Gastrocnemius medialis (tissue), 4 donors: ENCODE data around the gene ZDHHC4.

Source experiments
- CTCF ChIP-seq, 5 experiments: fragments of 450-650 bp in 3 of 5; fragments of 200-600 bp in 2 of 5; sonication (generic) in 2 of 5; IDR thresholded peaks in 4 of 5; conservative IDR thresholded peaks in 1 of 5; 1 replicate in 4 of 5; 2 replicates in 1 of 5; pipeline ENCODE4 v1.5.1; 2016 to 2019; ENCODE audit warnings: antibody characterized with exemption in 5 of 5, mild to moderate bottlenecking in 3 of 5, moderate library complexity in 3 of 5
- POLR2A ChIP-seq, 2 donors: fragments of 450-650 bp; IDR thresholded peaks; one replicate each; pipeline ENCODE4 v1.6.1; 2017; ENCODE audit warnings: antibody characterized with exemption in 2 of 2, mild to moderate bottlenecking in 2 of 2, moderate library complexity in 2 of 2

DNA sequence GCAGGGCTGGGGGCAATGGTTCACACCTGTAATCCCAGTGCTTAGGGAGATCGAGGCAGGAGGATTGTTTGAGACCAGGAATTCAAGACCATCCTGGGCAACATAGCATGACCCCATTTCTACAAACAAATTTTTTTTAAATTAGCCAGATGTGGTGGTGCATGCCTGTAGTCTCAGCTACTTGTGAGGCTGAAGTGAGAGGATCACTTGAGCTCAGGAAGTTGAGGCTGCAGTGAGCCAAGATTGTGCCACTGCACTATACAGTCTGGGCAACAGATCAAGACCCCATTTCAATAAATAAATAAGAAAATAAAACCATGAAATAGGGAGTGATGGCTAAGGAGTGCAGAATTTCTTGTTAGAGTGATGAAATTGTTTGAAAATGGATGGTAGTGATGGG is 34.9 kb upstream of the ZDHHC4 start:
- TF ChIP-seq POLR2A (IDR thresholded peaks at IDR 0.05) (no peak), CTCF (IDR thresholded peaks at IDR 0.05 in 4 of 5, conservative IDR thresholded peaks at IDR 0.05 in 1 of 5) (no peak)
